ENCODE measurements around the gene NDST1.

The NDST1 gene

GRCh38 chr5:150558088-150558621 is 50.2 kb downstream of the NDST1 start:
- peaks cover 15% of the 10 kb centered on the region for H3K4me1 ChIP-seq (ENCODE audit: control insufficient read depth, insufficient read depth, low read length, unreplicated experiment)
- H2AFZ ChIP-seq (ENCODE audit: low read length, unreplicated experiment) = no peak overlapping the region
- no peaks in the 10 kb centered on the region for H3K79me2 ChIP-seq (ENCODE audit: control insufficient read depth, insufficient read depth, low read length, unreplicated experiment)
- no peak overlapping the region for H3K4me3 ChIP-seq (ENCODE audit: low read depth, low read length)
- H3K27ac ChIP-seq (ENCODE audit: low read depth, low read length) = no peak overlapping the region
- H3K27me3 ChIP-seq (ENCODE audit: insufficient read depth, low read length) = no peaks in the 10 kb centered on the region
- H3K36me3 ChIP-seq (ENCODE audit: insufficient read depth, low read length) = peaks cover 3% of the 10 kb centered on the region; the same call in 1 of the 2 replicates

- Histone ChIP-seq H3K36me3 (ENCODE audit: insufficient read depth, low read length) (peaks cover 3% of the 10 kb centered on the region; the same call in 1 of the 2 replicates), H3K27ac (ENCODE audit: low read depth, low read length) (no peak overlapping the region), H3K27me3 (ENCODE audit: insufficient read depth, low read length) (no peaks in the 10 kb centered on the region), H2AFZ (ENCODE audit: low read length, unreplicated experiment) (no peak overlapping the region), H3K4me3 (ENCODE audit: low read depth, low read length) (no peak overlapping the region), H3K4me1 (ENCODE audit: control insufficient read depth, insufficient read depth, low read length, unreplicated experiment) (peaks cover 15% of the 10 kb centered on the region), H3K79me2 (ENCODE audit: control insufficient read depth, insufficient read depth, low read length, unreplicated experiment) (no peaks in the 10 kb centered on the region)
Measured at GRCh38 chr5:150559088-150559487, 51.2 kb downstream of the NDST1 start.

DNA sequence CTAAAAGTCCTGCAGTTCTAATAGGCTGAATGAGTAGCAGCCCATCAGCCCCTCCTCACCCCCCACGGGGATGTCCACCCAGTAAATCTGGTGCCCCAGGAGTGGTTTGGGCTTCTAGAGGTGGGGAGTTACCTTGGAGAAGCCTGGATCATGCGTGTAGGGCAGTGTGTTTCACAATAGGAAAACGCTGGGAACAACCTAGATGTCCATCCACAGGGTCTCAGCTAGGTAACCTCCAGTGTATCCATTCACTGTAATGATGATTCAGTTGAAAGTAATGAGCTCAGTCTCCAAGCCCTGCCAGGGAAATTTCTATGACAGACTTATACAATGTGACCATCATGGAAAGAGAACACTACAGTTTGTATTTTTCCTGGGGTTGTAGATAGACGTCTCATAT is 51.8 kb downstream of the NDST1 start:
- Histone ChIP-seq H3K4me3 (ENCODE audit: low read depth, low read length) (no peak overlapping the region), H3K36me3 (ENCODE audit: insufficient read depth, low read length) (peaks cover 3% of the 10 kb centered on the region; the same call in 1 of the 2 replicates), H3K27ac (ENCODE audit: low read depth, low read length) (peak overlapping the region; percentile 8; the same call in 1 of the 2 replicates), H3K79me2 (ENCODE audit: control insufficient read depth, insufficient read depth, low read length, unreplicated experiment) (no peaks in the 10 kb centered on the region), H3K27me3 (ENCODE audit: insufficient read depth, low read length) (no peaks in the 10 kb centered on the region), H3K4me1 (ENCODE audit: control insufficient read depth, insufficient read depth, low read length, unreplicated experiment) (peaks cover 15% of the 10 kb centered on the region), H2AFZ (ENCODE audit: low read length, unreplicated experiment) (no peak overlapping the region)

GRCh38 chr5:150560401-150561191 is 52.7 kb downstream of the NDST1 start:
- Histone ChIP-seq H3K4me3 (ENCODE audit: low read depth, low read length) (no peak overlapping the region), H3K36me3 (ENCODE audit: insufficient read depth, low read length) (peaks cover 3% of the 10 kb centered on the region; the same call in 1 of the 2 replicates), H3K79me2 (ENCODE audit: control insufficient read depth, insufficient read depth, low read length, unreplicated experiment) (no peaks in the 10 kb centered on the region), H3K27ac (ENCODE audit: low read depth, low read length) (peak overlapping the region; percentile 8; the same call in 1 of the 2 replicates), H3K27me3 (ENCODE audit: insufficient read depth, low read length) (no peaks in the 10 kb centered on the region), H3K4me1 (ENCODE audit: control insufficient read depth, insufficient read depth, low read length, unreplicated experiment) (peaks cover 15% of the 10 kb centered on the region), H2AFZ (ENCODE audit: low read length, unreplicated experiment) (no peak overlapping the region)

GRCh38 chr5:150561192-150561512 is 53.2 kb downstream of the NDST1 start:
- no peak overlapping the region for H3K27ac ChIP-seq (ENCODE audit: low read depth, low read length)
- no peak overlapping the region for H2AFZ ChIP-seq (ENCODE audit: low read length, unreplicated experiment)
- H3K27me3 ChIP-seq (ENCODE audit: insufficient read depth, low read length) = no peaks in the 10 kb centered on the region
- peaks cover 15% of the 10 kb centered on the region for H3K4me1 ChIP-seq (ENCODE audit: control insufficient read depth, insufficient read depth, low read length, unreplicated experiment)
- H3K4me3 ChIP-seq (ENCODE audit: low read depth, low read length) = no peak overlapping the region
- no peaks in the 10 kb centered on the region for H3K79me2 ChIP-seq (ENCODE audit: control insufficient read depth, insufficient read depth, low read length, unreplicated experiment)
- H3K36me3 ChIP-seq (ENCODE audit: insufficient read depth, low read length) = peaks cover 3% of the 10 kb centered on the region; the same call in 1 of the 2 replicates

GRCh38 chr5:150561571-150562275 is 53.8 kb downstream of the NDST1 start:
- Histone ChIP-seq H3K4me1 (ENCODE audit: control insufficient read depth, insufficient read depth, low read length, unreplicated experiment) (peaks cover 16% of the 10 kb centered on the region), H3K79me2 (ENCODE audit: control insufficient read depth, insufficient read depth, low read length, unreplicated experiment) (no peaks in the 10 kb centered on the region), H3K27ac (ENCODE audit: low read depth, low read length) (no peak overlapping the region), H3K27me3 (ENCODE audit: insufficient read depth, low read length) (no peaks in the 10 kb centered on the region), H3K4me3 (ENCODE audit: low read depth, low read length) (no peak overlapping the region), H2AFZ (ENCODE audit: low read length, unreplicated experiment) (no peak overlapping the region), H3K36me3 (ENCODE audit: insufficient read depth, low read length) (peaks cover 3% of the 10 kb centered on the region; the same call in 1 of the 2 replicates)

- H3K27ac ChIP-seq (ENCODE audit: low read depth, low read length) = no peak overlapping the region
- no peak overlapping the region for H2AFZ ChIP-seq (ENCODE audit: low read length, unreplicated experiment)
- no peaks in the 10 kb centered on the region for H3K27me3 ChIP-seq (ENCODE audit: insufficient read depth, low read length)
- peaks cover 25% of the 10 kb centered on the region for H3K4me1 ChIP-seq (ENCODE audit: control insufficient read depth, insufficient read depth, low read length, unreplicated experiment)
- H3K4me3 ChIP-seq (ENCODE audit: low read depth, low read length) = no peak overlapping the region
- H3K79me2 ChIP-seq (ENCODE audit: control insufficient read depth, insufficient read depth, low read length, unreplicated experiment) = no peaks in the 10 kb centered on the region
- H3K36me3 ChIP-seq (ENCODE audit: insufficient read depth, low read length) = peaks cover 3% of the 10 kb centered on the region; the same call in 1 of the 2 replicates
Measured at GRCh38 chr5:150562832-150563231, 54.9 kb downstream of the NDST1 start.

- H3K79me2 ChIP-seq (ENCODE audit: control insufficient read depth, insufficient read depth, low read length, unreplicated experiment) = no peaks in the 10 kb centered on the region
- H3K4me1 ChIP-seq (ENCODE audit: control insufficient read depth, insufficient read depth, low read length, unreplicated experiment) = peaks cover 12% of the 10 kb centered on the region
- no peaks in the 10 kb centered on the region for H3K27me3 ChIP-seq (ENCODE audit: insufficient read depth, low read length)
- H3K27ac ChIP-seq (ENCODE audit: low read depth, low read length) = no peak overlapping the region
- H3K36me3 ChIP-seq (ENCODE audit: insufficient read depth, low read length) = peaks cover 3% of the 10 kb centered on the region; the same call in 1 of the 2 replicates
- H2AFZ ChIP-seq (ENCODE audit: low read length, unreplicated experiment) = no peak overlapping the region
- no peak overlapping the region for H3K4me3 ChIP-seq (ENCODE audit: low read depth, low read length)
Measured at GRCh38 chr5:150565868-150566267, 57.9 kb downstream of the NDST1 start.

- peaks cover 12% of the 10 kb centered on the region for H3K4me1 ChIP-seq (ENCODE audit: control insufficient read depth, insufficient read depth, low read length, unreplicated experiment)
- peak overlapping the region; percentile 38 for H2AFZ ChIP-seq (ENCODE audit: low read length, unreplicated experiment)
- no peaks in the 10 kb centered on the region for H3K27me3 ChIP-seq (ENCODE audit: insufficient read depth, low read length)
- H3K4me3 ChIP-seq (ENCODE audit: low read depth, low read length) = peak overlapping the region; percentile 36
- H3K79me2 ChIP-seq (ENCODE audit: control insufficient read depth, insufficient read depth, low read length, unreplicated experiment) = no peaks in the 10 kb centered on the region
- H3K27ac ChIP-seq (ENCODE audit: low read depth, low read length) = peak overlapping the region; percentile 71
- peaks cover 3% of the 10 kb centered on the region; the same call in 1 of the 2 replicates for H3K36me3 ChIP-seq (ENCODE audit: insufficient read depth, low read length)
Measured at GRCh38 chr5:150567031-150567717, 59.2 kb downstream of the NDST1 start.

DNA sequence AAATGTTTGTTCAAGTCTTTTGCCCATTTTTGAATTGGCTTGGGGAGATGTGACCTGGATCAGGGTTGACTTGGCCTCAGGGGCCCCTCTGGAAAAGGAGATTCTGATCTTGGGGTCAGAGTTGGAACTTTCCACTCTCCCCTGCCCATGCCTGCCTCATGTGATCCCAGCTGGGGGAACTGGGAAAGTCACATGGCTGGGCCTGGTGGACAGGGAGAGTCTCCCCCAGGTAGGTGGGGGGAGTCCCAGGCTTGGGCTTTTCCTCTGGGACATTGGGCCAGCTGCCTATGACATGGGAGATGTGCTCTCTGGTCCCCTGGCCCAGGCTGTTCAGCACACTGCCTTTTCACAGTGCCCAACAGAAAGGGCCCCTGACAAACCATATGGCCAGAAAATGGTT is 60.7 kb downstream of the NDST1 start:
- H3K36me3 ChIP-seq (ENCODE audit: insufficient read depth, low read length) = no peaks in the 10 kb centered on the region
- no peak overlapping the region for H2AFZ ChIP-seq (ENCODE audit: low read length, unreplicated experiment)
- peaks cover 12% of the 10 kb centered on the region for H3K4me1 ChIP-seq (ENCODE audit: control insufficient read depth, insufficient read depth, low read length, unreplicated experiment)
- no peak overlapping the region for H3K27ac ChIP-seq (ENCODE audit: low read depth, low read length)
- H3K79me2 ChIP-seq (ENCODE audit: control insufficient read depth, insufficient read depth, low read length, unreplicated experiment) = no peaks in the 10 kb centered on the region
- no peaks in the 10 kb centered on the region for H3K27me3 ChIP-seq (ENCODE audit: insufficient read depth, low read length)
- H3K4me3 ChIP-seq (ENCODE audit: low read depth, low read length) = no peak overlapping the region

All from ACC112 (cell line).